ENCODE data around the gene ABCC8.

Gene ABCC8

DNA sequence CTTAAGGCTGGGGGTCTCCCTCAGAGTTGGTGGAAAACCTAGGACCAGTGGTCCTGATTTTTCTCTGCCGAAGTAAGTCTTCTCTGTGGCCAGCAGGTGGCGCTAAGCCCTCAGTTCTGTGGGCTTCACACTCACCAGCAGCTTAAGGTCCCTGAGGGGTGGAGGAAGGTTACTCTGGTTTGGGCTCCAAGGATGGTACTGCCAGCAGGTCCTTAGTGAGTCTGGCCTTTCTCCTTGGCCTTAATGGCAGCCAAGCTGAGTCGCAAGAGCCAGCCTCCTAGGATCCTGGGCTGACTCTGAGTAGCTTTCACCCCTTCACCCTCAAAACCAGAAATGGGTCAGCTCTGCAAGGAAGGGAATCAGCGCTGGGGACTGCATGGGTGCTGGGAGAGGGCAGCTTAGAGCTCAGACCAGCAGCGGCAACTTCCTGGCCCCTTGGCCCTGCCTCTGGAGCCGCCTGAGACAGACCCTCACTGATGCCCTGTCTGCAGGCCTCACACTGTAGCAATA is 92.6 kb downstream of the ABCC8 start:
- DNase-seq: peak; percentile 77 to 94

DNA sequence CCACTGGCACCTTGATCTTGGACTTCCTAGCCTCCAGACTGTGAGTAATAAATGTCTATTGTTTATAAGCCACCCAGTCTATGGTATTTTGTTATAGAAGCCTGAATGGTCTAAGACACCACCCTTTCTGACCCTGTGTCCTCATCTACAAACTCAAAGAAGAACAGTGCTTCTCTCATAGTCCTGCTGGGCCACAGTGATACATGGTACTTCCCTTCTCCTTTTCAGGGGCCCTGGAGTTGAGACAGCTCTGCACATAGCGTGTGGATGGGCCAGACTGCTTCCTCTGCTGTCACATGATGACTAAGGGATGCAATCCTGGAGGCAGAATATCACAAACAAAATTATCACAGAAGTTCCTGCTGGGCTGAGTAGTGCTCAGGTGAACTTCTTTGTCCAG is 93.2 kb downstream of the ABCC8 start:
- DNase-seq: no peak

DNA sequence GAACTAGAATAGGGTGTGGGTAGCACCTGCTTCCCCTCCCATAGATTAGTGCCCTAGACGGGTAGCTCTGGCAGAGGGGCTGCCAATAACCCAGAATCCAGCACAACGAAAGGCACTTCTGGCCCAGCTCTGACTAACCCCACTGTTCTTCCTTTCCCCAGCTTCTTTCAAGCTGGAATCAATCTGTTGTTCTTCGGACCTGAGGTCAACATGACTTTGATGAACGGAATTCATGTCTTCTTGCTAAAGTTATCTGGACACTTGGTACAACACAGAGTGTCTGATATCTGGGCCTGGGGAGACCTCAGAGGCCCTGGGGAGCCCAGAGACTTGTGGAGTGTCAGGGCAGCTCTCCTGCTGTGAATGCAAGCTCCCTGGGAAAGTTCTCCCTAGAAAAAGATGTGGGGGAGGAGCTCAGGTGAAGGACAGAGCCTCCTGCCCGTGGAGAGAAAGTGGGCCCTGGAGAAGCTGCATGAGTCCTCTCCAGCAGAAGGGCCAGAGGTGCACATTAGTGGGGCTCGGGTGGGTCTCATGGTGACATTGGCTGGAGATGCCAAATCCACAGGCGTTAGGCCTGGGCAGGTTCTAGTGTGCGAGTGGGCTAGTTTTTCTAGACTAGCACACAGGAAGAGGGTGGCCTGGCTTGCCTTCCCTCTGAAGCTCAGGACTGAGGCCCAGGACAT is 94.5 kb downstream of the ABCC8 start:
- DNase-seq: no peak

DNA sequence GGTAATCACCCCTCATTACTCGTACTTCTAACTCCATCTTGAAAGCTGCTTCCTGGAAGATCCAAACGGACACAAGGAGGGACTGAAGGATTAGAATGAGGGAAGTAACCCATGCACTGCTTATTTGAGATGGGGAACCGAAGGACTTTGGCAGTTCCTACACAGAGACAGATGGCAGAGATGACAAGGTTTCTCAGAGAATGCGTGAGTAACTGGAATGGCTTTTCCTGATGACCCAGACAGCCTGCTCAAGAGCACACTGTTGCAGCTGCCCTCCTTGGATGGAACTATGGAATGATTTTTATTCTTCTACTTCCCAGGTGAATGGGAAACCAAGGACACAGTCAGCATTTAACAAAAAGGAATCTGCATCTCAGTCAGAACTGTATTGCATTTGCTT is 95.5 kb downstream of the ABCC8 start:
- DNase-seq: no peak

DNA sequence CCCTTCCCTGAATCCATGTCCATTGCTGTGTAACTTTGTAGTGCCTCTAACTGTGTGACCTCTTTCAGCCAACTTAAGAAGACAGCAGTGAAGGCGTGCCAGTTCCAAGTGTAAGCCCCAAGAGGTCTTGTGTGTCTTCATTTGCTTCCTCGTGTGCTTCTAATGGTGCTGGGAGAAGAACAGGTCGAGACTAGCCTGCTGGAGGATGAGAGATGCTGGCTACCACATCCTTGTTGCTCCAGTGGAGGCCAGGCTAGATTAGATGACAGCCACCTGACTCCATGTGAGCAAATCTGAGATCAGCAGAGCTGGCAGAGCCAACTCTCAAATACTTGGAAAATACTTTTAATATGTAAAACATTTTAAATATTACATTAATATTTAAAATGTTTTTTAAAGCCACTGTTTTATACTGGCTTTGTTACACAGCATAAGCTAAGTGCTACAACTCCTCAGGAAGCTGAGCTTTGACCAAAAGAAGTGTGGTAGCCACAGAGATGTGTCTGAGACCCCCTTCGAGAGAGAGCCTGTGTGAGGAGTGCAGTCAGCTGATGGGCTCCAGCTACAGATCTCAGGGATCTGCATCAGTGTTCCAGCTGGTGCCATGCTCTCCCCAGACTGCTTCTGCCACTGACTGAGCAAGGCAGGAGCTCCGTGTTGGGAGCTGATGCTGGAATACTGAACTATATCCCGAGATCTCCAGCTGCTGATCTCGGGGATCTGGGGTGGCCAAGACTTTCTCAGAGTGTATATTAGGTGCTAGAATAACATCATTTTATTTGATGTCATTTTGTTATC is 97.1 kb downstream of the ABCC8 start:
- no peak for DNase-seq

DNA sequence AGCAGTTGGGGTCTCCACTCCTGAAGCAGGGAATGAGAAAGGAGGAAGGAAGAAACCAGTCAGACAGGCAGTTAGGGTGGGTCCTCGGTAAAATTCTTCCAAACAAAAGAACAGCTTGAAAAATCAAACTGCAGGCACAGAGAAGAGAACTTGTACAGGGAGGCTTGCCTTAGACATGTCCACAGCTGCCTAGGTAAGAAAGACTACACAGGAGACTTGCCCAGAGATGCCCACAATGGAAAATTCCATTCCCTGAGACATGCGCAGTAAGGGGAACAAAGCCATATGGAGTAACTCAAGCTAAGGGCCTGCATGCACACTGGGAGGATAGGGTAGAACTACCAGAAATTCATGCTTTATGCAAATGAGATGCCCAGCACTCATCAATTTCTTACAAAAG is 98.0 kb downstream of the ABCC8 start:
- DNase-seq: no peak

DNA sequence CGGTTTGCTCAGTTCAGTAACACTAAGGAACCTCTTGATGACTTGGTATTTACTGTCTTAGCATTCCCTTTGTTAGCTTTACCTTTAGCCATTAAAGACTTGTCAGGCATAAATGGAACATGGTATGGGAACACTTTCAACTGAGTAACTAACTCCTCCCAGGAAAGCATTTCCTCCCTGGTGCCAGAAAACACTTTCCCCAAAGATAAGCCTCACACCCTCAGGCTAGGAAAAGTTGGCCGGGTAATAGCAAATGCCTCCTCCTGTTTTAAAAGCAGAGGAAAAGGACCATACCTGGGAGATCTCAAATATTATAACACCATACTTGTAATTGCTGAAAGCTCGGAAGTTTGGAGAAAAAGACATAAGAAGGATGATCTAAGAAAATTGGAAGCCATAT is 100.2 kb downstream of the ABCC8 start:
- DNase-seq: no peak

DNA sequence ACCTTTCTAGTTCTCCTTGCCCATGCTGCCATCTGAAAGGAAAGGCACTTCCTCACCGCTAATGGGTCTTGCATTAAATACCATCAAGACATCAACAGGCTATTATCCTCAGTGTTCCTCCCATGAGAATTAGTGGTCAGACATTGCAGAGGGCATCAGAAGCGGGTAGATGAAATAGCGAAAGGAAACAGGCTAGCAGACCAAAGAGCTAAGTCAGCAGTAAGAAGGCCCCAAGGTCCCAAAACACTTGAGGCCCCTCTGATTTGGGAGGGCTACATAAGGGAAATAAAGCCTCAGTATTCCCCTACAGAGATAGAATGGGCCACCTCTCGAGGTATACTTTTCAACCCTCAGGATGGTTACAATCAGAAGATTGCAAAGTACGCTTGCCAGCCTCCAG is 101.1 kb downstream of the ABCC8 start:
- no peak for DNase-seq

DNA sequence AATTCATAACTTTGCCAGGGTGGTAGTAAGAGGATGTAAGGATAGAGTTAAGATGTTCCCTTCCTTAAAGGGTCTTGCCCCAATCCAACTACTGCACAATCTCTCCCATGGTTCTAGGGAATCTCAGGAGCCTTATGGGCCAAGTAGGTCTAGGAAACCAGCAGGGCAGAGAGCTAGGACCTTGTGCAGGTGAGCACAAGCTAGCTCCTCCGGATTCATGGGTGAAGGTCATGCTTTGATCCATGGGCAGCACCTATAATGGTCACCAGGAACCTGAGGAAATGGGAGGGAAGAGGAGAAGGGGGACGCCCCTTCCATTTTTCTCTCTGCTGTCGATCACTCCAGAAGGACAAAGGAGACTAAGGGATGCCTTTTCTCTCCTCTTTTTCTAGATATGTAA is 105.0 kb downstream of the ABCC8 start:
- no peak for DNase-seq

DNA sequence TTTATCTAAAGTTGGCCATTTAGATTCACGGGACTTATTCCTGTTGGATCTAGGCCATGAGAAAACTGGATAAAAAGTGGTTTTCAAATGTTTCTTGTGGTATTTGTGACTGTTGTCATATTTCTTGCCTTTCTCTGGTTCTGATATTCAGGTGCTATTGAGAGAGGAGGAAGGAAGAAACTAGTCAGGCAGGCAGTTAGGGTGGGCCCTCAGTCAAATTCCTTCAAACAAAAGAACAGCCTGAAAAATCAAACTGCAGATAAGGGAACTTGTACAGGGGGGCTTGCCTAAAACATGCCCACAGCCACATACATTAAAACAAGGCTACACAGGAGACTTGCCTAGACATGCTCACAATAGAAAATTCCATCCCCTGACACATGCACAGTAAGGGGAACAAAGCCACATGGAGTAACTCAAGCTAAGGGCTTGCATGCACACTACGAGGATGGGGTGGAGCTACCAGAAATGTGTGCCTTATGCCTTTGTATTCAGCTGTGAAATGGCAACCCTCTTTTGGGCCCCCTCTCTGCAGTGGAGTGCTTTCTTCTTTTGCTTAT is 106.9 kb downstream of the ABCC8 start:
- DNase-seq: no peak

DNA sequence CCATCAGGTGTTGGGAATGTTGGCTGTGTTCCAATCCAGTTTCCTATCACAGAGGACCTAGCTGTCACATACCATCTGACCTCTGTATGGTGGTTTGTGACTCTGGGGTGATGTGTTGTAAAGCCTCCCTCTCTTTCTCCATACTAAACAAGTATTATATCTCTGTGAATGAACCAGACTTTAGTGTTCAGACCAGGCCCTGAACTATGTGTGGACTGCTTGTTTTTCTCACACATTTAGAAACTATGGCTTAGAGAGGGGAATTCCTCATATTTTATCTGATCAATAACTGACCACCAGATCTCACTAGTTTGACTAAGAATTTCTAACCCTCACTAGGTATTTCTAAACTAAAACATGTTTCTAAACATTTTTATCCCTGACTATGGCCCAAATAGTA is 107.6 kb downstream of the ABCC8 start:
- no peak for DNase-seq

DNA sequence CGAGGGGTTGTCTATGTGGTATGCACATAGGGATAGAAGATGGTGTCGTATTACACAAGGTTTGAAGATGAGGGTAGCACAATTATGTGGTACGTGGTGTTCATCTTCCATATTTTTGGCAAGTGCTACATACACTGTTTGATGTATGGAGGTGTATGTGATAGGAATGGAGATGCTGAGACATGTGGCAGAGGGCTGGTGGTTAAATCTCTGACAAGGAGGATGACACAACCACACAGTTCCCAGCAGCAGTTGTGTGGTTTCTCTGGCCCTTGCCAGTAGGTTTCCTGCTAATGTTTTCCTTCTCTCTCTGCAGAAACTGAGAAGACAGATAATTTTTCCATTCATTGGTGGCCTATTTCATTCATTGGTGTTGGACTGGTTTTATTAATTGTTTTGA is 108.1 kb downstream of the ABCC8 start:
- no peak for DNase-seq

DNA sequence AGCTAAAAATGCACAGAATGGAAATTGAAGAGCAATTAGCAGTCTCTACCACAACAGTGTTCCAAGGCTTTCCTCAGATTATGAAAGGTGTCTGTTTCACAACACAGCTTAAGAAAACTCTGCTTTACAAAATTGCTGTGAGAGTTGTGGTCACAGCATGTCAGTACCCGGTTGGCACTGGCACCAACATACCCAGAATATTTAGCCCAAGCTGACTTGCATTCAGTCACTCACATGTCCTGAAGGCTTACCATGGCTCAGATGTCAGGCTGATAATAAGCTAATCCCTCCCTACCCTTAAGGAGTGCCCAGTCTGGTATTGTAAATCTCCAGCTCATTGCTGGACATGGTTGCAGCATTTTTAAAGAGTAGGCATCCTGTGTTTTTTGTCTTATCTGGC is 110.2 kb downstream of the ABCC8 start:
- no peak for DNase-seq

DNA sequence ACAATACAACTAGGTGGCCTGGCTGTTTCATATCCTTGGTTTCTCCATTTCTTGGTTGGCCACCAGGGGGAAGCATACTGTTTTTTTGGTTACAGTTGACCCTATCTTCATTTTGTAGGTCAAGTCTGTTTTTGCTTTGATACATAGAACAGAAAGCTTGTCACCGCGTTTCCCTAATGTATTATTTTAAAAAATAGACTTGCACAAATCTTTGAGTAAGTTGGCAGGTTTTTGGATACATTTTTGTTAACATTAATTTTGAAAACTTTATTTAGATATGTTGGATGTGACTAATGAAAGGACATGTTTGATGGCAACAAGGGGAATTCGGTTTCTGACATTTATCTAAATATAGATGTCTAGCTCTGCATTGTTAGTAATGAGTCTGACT is 122.0 kb downstream of the ABCC8 start:
- DNase-seq: peak; percentile 66 to 88

DNA sequence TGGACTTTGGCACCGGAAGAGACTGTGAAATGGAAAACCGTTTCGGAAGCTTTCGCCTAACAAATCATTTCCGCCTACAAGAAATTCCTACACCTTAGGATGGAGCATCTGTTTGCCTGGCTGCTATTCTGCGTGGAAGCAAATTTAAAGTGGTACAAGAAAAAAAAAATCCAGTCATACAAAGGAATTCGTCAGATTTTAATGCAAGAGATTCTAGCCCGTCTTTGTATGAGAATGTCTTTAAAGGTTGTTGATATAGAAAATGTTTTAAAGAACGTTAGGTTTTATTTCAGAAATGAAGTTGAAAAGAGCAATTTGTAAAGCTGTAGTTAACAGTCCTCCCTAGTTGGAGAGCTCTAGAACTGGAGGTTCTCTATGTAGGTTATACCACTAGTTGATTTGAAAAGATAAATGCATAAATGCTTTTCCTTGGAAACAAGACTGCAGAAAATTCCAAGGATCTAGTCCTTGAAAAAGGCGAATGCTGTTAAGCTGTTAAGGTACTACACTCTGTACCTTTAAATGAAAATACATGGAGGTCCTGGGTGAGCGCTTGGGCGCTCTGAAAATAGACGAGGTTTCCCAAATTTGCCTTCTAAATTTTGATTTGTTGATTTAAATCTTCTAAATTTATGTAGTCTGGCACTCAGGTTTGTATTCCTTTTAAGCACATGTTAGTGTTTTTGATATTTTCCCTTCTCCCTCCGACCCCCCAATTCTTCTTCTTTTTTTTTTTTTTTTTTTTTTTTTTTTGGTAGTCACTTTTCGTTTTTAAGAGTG is 122.6 kb downstream of the ABCC8 start:
- peak in 1 of 2 experiments; percentile 57 for DNase-seq

DNA sequence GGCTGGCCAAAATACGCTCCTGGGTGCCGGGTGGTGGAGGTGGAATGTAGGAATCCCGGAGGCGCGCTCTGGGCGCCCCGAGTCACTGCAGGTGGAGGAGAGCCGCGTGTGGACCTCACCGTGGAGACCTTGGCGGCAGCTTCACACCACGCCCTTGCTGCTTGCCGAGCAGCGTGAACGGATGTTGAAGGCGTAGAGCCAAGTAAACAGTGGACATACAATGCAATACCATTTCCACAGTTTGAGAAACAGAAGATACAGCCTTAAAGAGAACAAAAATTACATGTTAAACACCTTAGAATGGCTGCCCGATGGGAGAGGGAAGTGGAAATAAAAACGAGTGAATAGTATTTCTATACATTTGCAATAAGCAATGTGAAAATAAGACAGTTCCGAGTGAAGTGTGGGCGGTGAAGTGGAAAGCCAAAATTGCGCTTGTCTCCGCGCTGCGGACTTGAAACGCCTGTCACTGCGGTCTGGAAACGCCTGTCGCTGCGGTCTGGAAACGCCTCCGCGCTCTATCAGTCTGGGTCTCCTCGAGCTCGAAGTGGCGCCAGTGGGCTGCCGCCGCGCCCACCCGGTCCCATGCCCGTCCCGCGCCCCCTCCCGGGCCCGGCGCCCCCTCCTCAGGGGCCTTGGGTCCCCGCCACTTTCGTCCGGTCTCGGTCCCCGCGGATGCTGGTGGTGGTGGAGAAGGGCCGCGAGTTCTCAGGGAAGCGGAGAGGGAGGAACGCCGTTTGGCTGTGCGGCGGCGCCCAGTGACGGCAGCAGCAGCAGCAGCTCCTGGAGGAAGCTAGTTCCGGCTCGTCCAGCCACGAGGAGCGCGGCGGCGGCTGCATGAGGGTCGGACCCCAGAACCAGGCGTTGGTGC is 123.5 kb downstream of the ABCC8 start:
- DNase-seq: peak; percentile 81 to 94

DNA sequence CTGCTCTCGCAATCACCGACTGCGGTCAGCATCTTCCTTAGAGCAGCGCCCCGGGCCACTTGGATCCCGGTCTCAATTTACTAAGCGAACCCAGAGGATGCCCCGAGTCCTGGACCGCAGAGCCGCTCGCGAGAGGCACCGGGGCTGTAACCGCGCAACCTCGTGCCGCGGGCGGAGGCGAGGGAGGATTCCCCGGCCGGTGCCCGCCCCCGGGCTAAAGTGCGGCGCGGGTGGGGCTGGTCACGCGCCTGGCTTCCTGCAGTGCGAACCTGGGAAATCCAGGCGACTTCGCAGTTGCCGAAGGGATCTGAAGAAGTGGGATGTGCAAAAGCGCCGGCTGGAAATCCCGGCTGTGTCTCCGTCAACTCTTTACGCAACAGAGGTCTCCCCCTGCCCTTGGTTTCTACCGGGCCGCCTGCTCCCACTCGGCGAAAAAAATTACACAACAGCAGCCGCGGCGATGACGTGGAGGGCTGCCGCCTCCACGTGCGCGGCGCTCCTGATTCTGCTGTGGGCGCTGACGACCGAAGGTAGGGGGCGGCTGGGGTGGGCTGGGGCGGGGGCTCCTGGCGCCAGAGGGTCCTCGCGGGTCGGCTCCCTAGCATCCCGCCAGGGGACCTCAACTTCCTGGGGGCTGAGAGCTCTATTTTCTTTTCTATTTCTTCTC is 125.0 kb downstream of the ABCC8 start, which contains the start of gene NCR3LG1:
Gene NCR3LG1 (plus strand): TSS at position 291 of the 667 bp plus-strand sequence. CDS start 170 bp downstream, at position 461.
- peak; percentile 61 to 87 for DNase-seq

DNA sequence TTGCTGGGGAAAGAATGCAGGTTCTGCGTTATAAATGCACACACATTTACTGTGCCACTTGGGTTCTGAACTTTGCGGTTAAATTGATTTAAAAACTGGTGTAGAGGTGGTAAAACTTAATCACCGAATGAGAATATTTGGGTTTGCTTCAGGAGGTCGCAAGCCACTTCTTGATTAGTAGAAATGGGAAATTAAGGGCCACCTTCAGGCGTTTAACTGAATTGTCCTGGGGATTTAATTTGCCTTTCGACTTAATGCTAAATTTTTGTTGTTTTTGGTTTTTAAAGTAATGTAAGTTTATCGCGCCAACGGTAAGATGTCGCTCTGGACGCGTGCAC is 125.5 kb downstream of the ABCC8 start:
- DNase-seq: no peak

DNA sequence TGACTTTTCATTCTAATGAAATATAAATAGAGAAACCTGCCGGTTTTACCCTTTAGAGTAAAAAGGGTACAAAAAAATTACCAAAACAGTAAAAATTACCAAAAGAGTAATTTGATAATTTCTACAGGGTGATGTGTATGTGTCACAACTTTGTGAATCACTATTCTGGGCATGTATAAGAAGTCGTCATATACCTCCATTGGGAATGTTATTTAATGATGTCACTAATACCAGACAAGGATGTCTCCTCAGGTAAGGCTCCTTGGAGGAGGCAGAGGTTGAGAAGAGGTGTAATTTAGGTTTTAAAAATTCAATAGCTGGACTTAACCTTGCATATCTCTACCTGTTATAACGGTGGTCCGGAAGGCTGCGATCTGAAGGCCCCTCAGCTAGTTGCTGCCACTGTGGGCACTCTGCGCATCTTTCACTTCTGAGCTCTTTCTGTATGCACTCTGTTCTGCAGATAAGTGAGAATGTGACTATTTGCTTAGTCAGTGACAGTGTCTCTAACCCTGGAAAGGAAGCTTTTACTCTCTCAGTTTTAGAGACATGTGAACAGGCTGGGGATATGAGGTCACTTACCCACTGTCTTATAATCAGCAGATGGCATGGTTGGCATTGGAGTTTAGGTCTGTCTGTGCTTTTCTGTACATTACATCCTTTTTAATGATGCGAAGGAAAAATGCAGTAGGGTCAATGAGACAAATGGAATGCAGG is 126.0 kb downstream of the ABCC8 start:
- no peak for DNase-seq

DNA sequence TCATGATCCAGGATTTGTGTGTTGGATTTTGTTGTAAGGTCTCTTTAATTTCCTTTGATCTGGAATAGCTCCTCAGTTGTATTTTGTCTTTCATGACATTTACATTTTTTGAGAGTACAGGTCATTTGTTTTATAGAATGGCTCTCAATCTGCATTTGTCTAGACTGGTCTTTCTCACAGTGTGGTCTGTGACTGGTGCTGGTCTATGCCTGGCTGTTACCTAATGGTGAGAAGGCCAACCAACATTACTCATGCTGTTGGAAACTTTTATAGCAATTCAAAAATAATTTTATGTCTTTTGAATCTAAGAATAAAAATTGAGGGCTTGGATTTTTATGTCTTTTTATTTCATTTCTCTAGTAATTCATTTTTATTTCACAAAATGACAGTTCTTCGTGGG is 129.0 kb downstream of the ABCC8 start:
- no peak for DNase-seq

DNA sequence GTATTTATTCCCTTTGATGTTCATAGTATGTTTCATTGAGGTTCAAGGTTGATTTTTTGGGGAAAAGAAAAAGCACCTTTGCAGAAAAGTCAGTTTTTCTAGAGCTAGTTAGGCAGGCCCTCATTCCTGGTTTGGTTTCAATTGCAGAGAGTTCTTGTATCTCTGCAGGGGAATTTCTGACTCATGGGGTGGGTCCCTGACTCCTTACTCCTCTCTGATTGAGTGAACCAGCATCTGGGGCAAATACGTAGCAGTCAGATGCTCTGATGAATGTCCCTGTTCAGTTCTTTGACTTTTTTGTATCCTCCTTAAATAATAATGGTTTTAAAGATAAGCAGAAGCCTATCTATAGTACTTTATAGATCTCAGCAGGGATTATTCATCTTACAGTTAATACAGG is 132.7 kb downstream of the ABCC8 start:
- no peak for DNase-seq

All from NCI-H526 (cell line).